ENCODE measurements around the gene DDI1. TPM values are rescaled to one million over a fixed set of nuclear protein-coding genes. Genes with fewer than 3 reads are reported as not detected.

Gene DDI1
- total RNA-seq, 4 donors from 2014 or later = 0.33 TPM; not detected in 3

DNA sequence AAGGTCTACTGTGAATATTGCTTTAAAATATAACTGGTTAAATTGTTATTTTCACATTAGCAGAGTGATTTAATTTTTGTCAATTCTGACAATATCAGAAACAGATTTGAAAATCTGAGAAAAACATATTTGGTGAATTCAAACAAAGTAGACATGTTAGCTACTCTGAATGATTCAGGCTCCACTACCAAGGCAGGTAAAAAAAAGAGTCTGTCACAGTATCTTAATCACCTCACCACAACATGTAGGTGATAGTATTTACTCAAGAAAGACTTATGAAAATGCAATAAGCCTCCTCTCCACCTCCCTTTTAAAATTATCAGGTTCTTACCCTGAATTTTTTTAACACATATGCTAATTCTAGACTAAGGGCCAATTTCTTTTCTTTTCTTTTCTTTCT, 42.6 kb downstream of the DDI1 start:
- TF ChIP-seq CTCF (IDR thresholded peaks at IDR 0.05; ENCODE audit: low read depth) = no peak

GRCh38 chr11:104086621-104087020, 50.2 kb downstream of the DDI1 start:
- TF ChIP-seq CTCF (IDR thresholded peaks at IDR 0.05; ENCODE audit: low read depth) = no peak

Other genes starting within 250 kb of the DDI1 start
- 10 to 100 TPM; 19.4 to 77.7 (median 44.9) TPM for gene PDGFD, start 127.5 kb downstream of the DDI1 start, total RNA-seq

Data from subcutaneous adipose tissue (tissue), 4 donors.